Measurements from ENCODE around the gene ARHGAP31.

Gene ARHGAP31

GRCh38 chr3:119395923-119396358, 101.8 kb downstream of the ARHGAP31 start:
- Histone ChIP-seq H3K27me3 (ENCODE audit: insufficient read depth, low read length) (no peaks in the 10 kb centered on the region), H3F3A (ENCODE audit: insufficient read depth, low read length) (no peaks in the 10 kb centered on the region), H3K79me2 (ENCODE audit: insufficient read depth, low read length) (no peaks in the 10 kb centered on the region), H3K9me2 (ENCODE audit: low read depth, low read length) (no peaks in the 10 kb centered on the region), H4K20me1 (ENCODE audit: insufficient read depth, low read length) (no peaks in the 10 kb centered on the region), H3K4me3 (ENCODE audit: low read depth, low read length, poor library complexity, severe bottlenecking) (no peak overlapping the region), H3K4me1 (ENCODE audit: insufficient read depth, low read length, severe bottlenecking) (peaks cover 6% of the 10 kb centered on the region), H3K4me2 (ENCODE audit: low read length) (no peak overlapping the region), H3K9ac (ENCODE audit: low read length) (no peak overlapping the region), H2AFZ (ENCODE audit: low read length) (no peak overlapping the region), H3K9me3 (ENCODE audit: low read length) (no peaks in the 10 kb centered on the region), H3K36me3 (ENCODE audit: insufficient read depth, low read length) (no peaks in the 10 kb centered on the region), H3K27ac (ENCODE audit: low read depth, low read length, poor library complexity, severe bottlenecking) (no peak overlapping the region)
- TF ChIP-seq CTCF (IDR thresholded peaks at IDR 0.05; ENCODE audit: low read length) (no peak), EZH2 (IDR thresholded peaks at IDR 0.05; ENCODE audit: borderline replicate concordance, low read length) (no peak)

- H3K4me2 ChIP-seq (ENCODE audit: low read length) = no peak overlapping the region
- no peak overlapping the region for H2AFZ ChIP-seq (ENCODE audit: low read length)
- H4K20me1 ChIP-seq (ENCODE audit: insufficient read depth, low read length) = no peaks in the 10 kb centered on the region
- H3K27me3 ChIP-seq (ENCODE audit: insufficient read depth, low read length) = no peaks in the 10 kb centered on the region
- H3K9ac ChIP-seq (ENCODE audit: low read length) = no peak overlapping the region
- no peaks in the 10 kb centered on the region for H3K9me2 ChIP-seq (ENCODE audit: low read depth, low read length)
- H3F3A ChIP-seq (ENCODE audit: insufficient read depth, low read length) = no peaks in the 10 kb centered on the region
- H3K4me3 ChIP-seq (ENCODE audit: low read depth, low read length, poor library complexity, severe bottlenecking) = no peak overlapping the region
- H3K9me3 ChIP-seq (ENCODE audit: low read length) = no peaks in the 10 kb centered on the region
- no peaks in the 10 kb centered on the region for H3K36me3 ChIP-seq (ENCODE audit: insufficient read depth, low read length)
- H3K79me2 ChIP-seq (ENCODE audit: insufficient read depth, low read length) = no peaks in the 10 kb centered on the region
- H3K4me1 ChIP-seq (ENCODE audit: insufficient read depth, low read length, severe bottlenecking) = peaks cover 15% of the 10 kb centered on the region
- no peak overlapping the region for H3K27ac ChIP-seq (ENCODE audit: low read depth, low read length, poor library complexity, severe bottlenecking)
- TF ChIP-seq CTCF (IDR thresholded peaks at IDR 0.05; ENCODE audit: low read length) (no peak), EZH2 (IDR thresholded peaks at IDR 0.05; ENCODE audit: borderline replicate concordance, low read length) (no peak)
These were observed 102.7 kb downstream of the ARHGAP31 start for GRCh38 chr3:119396870-119397269.

DNA sequence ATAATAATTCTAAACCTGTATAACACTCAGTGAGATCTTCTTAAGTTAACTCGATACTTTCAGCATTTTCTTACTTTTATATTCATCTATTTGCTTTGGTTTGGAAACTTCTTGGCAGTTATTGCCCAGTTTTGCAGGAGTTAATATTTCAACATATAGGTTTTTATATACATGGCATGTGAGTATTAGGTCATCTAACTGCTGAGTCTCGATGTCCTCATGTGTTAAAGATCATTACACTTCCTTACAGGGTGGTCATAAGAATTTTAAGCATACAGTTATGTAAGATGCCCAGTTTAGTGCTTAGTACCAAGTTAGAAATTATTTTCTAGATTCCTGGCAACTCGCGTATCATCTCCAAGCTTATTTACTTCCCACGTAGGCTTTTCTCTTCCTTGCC, 106.3 kb downstream of the ARHGAP31 start:
- H3K79me2 ChIP-seq (ENCODE audit: insufficient read depth, low read length) = no peaks in the 10 kb centered on the region

More for the DNA sequence above, 106.3 kb downstream of the ARHGAP31 start:
- Histone ChIP-seq H3K4me2 (ENCODE audit: low read length) (no peak overlapping the region), H3F3A (ENCODE audit: insufficient read depth, low read length) (no peaks in the 10 kb centered on the region), H3K9ac (ENCODE audit: low read length) (no peak overlapping the region), H3K36me3 (ENCODE audit: insufficient read depth, low read length) (no peaks in the 10 kb centered on the region), H2AFZ (ENCODE audit: low read length) (no peak overlapping the region), H3K27me3 (ENCODE audit: insufficient read depth, low read length) (no peaks in the 10 kb centered on the region), H3K9me2 (ENCODE audit: low read depth, low read length) (no peaks in the 10 kb centered on the region), H3K4me3 (ENCODE audit: low read depth, low read length, poor library complexity, severe bottlenecking) (no peak overlapping the region), H3K4me1 (ENCODE audit: insufficient read depth, low read length, severe bottlenecking) (peaks cover 19% of the 10 kb centered on the region), H3K27ac (ENCODE audit: low read depth, low read length, poor library complexity, severe bottlenecking) (peak overlapping the region; percentile 19), H4K20me1 (ENCODE audit: insufficient read depth, low read length) (no peaks in the 10 kb centered on the region), H3K9me3 (ENCODE audit: low read length) (no peaks in the 10 kb centered on the region)
- TF ChIP-seq CTCF (IDR thresholded peaks at IDR 0.05; ENCODE audit: low read length) = no peak
- no peak for TF ChIP-seq EZH2 (IDR thresholded peaks at IDR 0.05; ENCODE audit: borderline replicate concordance, low read length)
